WTC11 (cell line): Measurements from ENCODE around the gene GIMAP8. TPM values are rescaled to one million over a fixed set of nuclear protein-coding genes. Genes with fewer than 3 reads are reported as not detected.

Source experiments
- ATAC-seq: fragments of 200-7000 bp; cut with Tn5 transposase; 2 replicates; pipeline ENCODE4 v1.10.0; 2021; ENCODE audit warnings: mild to moderate bottlenecking, moderate library complexity
- CTCF ChIA-PET: fragments of 300-600 bp; sonication (Branson Sonifier 250); formaldehyde crosslinking; loops from one replicate; lab custom pipeline; 2021; ENCODE audit warnings: antibody characterized with exemption; lab: Charles Lee
- POLR2A ChIA-PET: fragments of 350-600 bp; sonication (Branson Sonifier 250); formaldehyde crosslinking; loops from one replicate; lab custom pipeline; 2021; ENCODE audit warnings: antibody characterized with exemption; lab: Charles Lee
- DNase-seq: peaks from one replicate; pipeline ENCODE4 v3.0.0; 2021; ENCODE audit warnings: low spot score
- H3K27ac Mint-ChIP-seq: 2 replicates; pipeline ENCODE4 v1.8.0; 2021; ENCODE audit warnings: mixed read lengths
- H3K27me3 Mint-ChIP-seq: 2 replicates; pipeline ENCODE4 v1.8.0; 2021; ENCODE audit warnings: low read depth, mild to moderate bottlenecking, moderate library complexity, mixed read lengths
- H3K36me3 Mint-ChIP-seq: 2 replicates; pipeline ENCODE4 v1.8.0; 2021; ENCODE audit warnings: mixed read lengths
- H3K4me1 Mint-ChIP-seq: 2 replicates; pipeline ENCODE4 v1.8.0; 2022; ENCODE audit warnings: mixed read lengths
- H3K4me3 Mint-ChIP-seq: 2 replicates; pipeline ENCODE4 v1.8.0; 2021; ENCODE audit warnings: mild to moderate bottlenecking, moderate library complexity, mixed read lengths
- H3K9me3 Mint-ChIP-seq: 2 replicates; pipeline ENCODE4 v1.8.0; 2021; ENCODE audit warnings: mixed read lengths
- ELF4 ChIP-seq: sonication (generic); formaldehyde crosslinking; IDR thresholded peaks from 2 replicates; pipeline ENCODE4 v1.8.1; 2022; ENCODE audit warnings: low read depth, mild to moderate bottlenecking, moderate library complexity, missing genetic modification reagents
- FOXJ3 ChIP-seq: sonication (generic); formaldehyde crosslinking; IDR thresholded peaks from 2 replicates; pipeline ENCODE4 v1.9.0; 2021; ENCODE audit warnings: missing genetic modification reagents, mild to moderate bottlenecking, borderline replicate concordance
- FOXK1 ChIP-seq: sonication (generic); formaldehyde crosslinking; IDR thresholded peaks from 2 replicates; pipeline ENCODE4 v1.8.0; 2022; ENCODE audit warnings: mild to moderate bottlenecking, moderate library complexity, missing genetic modification reagents
- GTF2I ChIP-seq: fragments of 250-450 bp; sonication (Bioruptor Pico); conservative IDR thresholded peaks from 2 replicates; pipeline ENCODE4 v1.4.0; 2021; ENCODE audit warnings: mild to moderate bottlenecking
- HMGA2 ChIP-seq: fragments of 250-450 bp; sonication (Bioruptor Pico); IDR thresholded peaks from 2 replicates; pipeline ENCODE4 v1.4.0; 2021; ENCODE audit warnings: mild to moderate bottlenecking, moderate library complexity
- IRF2 ChIP-seq: sonication (generic); formaldehyde crosslinking; IDR thresholded peaks from 2 replicates; pipeline ENCODE4 v1.8.0; 2022; ENCODE audit warnings: low read depth, missing genetic modification reagents, borderline replicate concordance
- KAT7 ChIP-seq: sonication (generic); formaldehyde crosslinking; IDR thresholded peaks from 2 replicates; pipeline ENCODE4 v1.8.1; 2023; ENCODE audit warnings: missing genetic modification reagents, mild to moderate bottlenecking, borderline replicate concordance
- NFATC4 ChIP-seq: fragments of 250-450 bp; sonication (Bioruptor Pico); IDR thresholded peaks from 2 replicates; pipeline ENCODE4 v1.9.0; 2021; ENCODE audit warnings: mild to moderate bottlenecking
- TP53 ChIP-seq: sonication (generic); formaldehyde crosslinking; IDR thresholded peaks from 2 replicates; pipeline ENCODE4 v1.8.1; 2023; ENCODE audit warnings: mild to moderate bottlenecking, missing genetic modification reagents
- ZBTB21 ChIP-seq: sonication (generic); formaldehyde crosslinking; IDR thresholded peaks from 2 replicates; pipeline ENCODE4 v1.8.1; 2023; ENCODE audit warnings: mild to moderate bottlenecking, missing genetic modification reagents, borderline replicate concordance
- ZNF263 ChIP-seq: sonication (generic); formaldehyde crosslinking; IDR thresholded peaks from 2 replicates; pipeline ENCODE4 v1.8.1; 2022; ENCODE audit warnings: low read depth, mild to moderate bottlenecking, moderate library complexity, missing genetic modification reagents
- ZNF317 ChIP-seq: sonication (generic); formaldehyde crosslinking; IDR thresholded peaks from 2 replicates; pipeline ENCODE4 v1.8.1; 2023; ENCODE audit warnings: low read depth, mild to moderate bottlenecking, moderate library complexity, missing genetic modification reagents, borderline replicate concordance
- total RNA-seq: library from RNA; stranded (reverse); gene quantifications from 3 replicates; pipeline ENCODE4 v1.2.3, GENCODE V29; 2021
- TF ChIP-seq, protein P1 (sequence below): sonication (generic); formaldehyde crosslinking; IDR thresholded peaks from 2 replicates; pipeline ENCODE4 v1.8.0; 2022; ENCODE audit warnings: mild to moderate bottlenecking, missing genetic modification reagents
- TF ChIP-seq, protein P2 (sequence below): fragments of 250-450 bp; sonication (Bioruptor Pico); IDR thresholded peaks from 2 replicates; pipeline ENCODE4 v1.9.0; 2021; ENCODE audit warnings: mild to moderate bottlenecking
- TF ChIP-seq, protein P3 (sequence below): sonication (generic); formaldehyde crosslinking; IDR thresholded peaks from 2 replicates; pipeline ENCODE4 v1.8.0; 2023; ENCODE audit warnings: mild to moderate bottlenecking, missing genetic modification reagents
- TF ChIP-seq, protein P4 (sequence below): fragments of 250-450 bp; sonication (Bioruptor Pico); conservative IDR thresholded peaks from 2 replicates; pipeline ENCODE4 v1.9.0; 2021; ENCODE audit warnings: mild to moderate bottlenecking
- TF ChIP-seq, protein P5 (sequence below): sonication (generic); formaldehyde crosslinking; IDR thresholded peaks from 2 replicates; pipeline ENCODE4 v1.8.1; 2022; ENCODE audit warnings: low read depth, missing genetic modification reagents, borderline replicate concordance
- TF ChIP-seq, protein P6 (sequence below): sonication (generic); formaldehyde crosslinking; IDR thresholded peaks from 2 replicates; pipeline ENCODE4 v1.8.1; 2022; ENCODE audit warnings: low read depth, mild to moderate bottlenecking, moderate library complexity, missing genetic modification reagents, borderline replicate concordance

Gene GIMAP8
- total RNA-seq, 1 experiment from 2014 or later = 0.09 TPM

DNA sequence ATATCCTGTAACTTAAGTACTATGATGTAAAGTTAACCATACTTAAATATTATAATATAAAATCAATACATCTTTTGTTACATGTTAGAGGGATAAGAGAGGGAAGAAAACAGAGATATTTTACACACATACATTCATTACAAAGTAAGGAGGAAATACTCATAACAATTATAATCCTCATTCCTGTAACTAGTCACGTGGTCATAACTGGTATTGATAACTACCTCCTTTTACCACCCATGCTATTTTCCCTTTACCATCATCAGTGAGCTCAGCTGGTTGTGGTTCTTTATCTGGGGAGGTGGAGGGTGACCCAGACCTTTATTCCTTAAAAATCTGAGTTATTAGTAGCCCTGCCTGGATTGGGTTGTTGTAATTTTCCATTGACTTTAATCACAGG, 8.3 kb downstream of the GIMAP8 start (continued):
- TF ChIP-seq, protein P1, sequence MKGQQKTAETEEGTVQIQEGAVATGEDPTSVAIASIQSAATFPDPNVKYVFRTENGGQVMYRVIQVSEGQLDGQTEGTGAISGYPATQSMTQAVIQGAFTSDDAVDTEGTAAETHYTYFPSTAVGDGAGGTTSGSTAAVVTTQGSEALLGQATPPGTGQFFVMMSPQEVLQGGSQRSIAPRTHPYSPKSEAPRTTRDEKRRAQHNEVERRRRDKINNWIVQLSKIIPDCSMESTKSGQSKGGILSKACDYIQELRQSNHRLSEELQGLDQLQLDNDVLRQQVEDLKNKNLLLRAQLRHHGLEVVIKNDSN = no peak
- TF ChIP-seq ZNF263 (CRISPR knock-in tag) (no peak), ZBTB21 (CRISPR knock-in tag) (no peak), FOXJ3 (CRISPR knock-in tag) (no peak), IRF2 (CRISPR knock-in tag) (no peak)
- TF ChIP-seq, protein P2, sequence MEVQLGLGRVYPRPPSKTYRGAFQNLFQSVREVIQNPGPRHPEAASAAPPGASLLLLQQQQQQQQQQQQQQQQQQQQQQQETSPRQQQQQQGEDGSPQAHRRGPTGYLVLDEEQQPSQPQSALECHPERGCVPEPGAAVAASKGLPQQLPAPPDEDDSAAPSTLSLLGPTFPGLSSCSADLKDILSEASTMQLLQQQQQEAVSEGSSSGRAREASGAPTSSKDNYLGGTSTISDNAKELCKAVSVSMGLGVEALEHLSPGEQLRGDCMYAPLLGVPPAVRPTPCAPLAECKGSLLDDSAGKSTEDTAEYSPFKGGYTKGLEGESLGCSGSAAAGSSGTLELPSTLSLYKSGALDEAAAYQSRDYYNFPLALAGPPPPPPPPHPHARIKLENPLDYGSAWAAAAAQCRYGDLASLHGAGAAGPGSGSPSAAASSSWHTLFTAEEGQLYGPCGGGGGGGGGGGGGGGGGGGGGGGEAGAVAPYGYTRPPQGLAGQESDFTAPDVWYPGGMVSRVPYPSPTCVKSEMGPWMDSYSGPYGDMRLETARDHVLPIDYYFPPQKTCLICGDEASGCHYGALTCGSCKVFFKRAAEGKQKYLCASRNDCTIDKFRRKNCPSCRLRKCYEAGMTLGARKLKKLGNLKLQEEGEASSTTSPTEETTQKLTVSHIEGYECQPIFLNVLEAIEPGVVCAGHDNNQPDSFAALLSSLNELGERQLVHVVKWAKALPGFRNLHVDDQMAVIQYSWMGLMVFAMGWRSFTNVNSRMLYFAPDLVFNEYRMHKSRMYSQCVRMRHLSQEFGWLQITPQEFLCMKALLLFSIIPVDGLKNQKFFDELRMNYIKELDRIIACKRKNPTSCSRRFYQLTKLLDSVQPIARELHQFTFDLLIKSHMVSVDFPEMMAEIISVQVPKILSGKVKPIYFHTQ (CRISPR knock-in tag) = no peak

DNA sequence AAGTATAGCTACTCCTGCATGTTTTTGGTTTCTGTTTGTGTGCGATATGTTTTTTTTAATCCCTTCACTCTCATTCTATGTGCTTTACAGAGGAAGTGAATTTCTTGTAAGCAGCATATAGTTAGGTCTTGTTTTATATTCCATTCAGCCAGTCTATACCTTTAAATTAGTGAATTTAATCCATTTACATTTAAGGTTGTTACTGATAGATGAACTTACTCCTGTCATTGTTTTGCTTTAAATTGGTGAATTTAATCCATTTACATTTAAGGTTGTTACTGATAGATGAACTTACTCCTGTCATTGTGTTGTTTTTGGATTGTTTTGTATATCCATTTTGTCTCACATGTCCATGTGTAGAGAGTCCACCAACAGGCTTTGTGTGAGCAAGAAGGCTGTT, 11.1 kb downstream of the GIMAP8 start:
- ATAC-seq (no peak), DNase-seq (no peak)
- H3K36me3 Mint-ChIP-seq = peaks cover 25% of the 10 kb centered on the region
- POLR2A ChIA-PET = no interaction called here
- no peak overlapping the region for H3K27ac Mint-ChIP-seq
- TF ChIP-seq, protein P3, sequence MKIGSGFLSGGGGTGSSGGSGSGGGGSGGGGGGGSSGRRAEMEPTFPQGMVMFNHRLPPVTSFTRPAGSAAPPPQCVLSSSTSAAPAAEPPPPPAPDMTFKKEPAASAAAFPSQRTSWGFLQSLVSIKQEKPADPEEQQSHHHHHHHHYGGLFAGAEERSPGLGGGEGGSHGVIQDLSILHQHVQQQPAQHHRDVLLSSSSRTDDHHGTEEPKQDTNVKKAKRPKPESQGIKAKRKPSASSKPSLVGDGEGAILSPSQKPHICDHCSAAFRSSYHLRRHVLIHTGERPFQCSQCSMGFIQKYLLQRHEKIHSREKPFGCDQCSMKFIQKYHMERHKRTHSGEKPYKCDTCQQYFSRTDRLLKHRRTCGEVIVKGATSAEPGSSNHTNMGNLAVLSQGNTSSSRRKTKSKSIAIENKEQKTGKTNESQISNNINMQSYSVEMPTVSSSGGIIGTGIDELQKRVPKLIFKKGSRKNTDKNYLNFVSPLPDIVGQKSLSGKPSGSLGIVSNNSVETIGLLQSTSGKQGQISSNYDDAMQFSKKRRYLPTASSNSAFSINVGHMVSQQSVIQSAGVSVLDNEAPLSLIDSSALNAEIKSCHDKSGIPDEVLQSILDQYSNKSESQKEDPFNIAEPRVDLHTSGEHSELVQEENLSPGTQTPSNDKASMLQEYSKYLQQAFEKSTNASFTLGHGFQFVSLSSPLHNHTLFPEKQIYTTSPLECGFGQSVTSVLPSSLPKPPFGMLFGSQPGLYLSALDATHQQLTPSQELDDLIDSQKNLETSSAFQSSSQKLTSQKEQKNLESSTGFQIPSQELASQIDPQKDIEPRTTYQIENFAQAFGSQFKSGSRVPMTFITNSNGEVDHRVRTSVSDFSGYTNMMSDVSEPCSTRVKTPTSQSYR (CRISPR knock-in tag) = no peak
- TF ChIP-seq NFATC4 (CRISPR knock-in tag) = no peak
- no peak for TF ChIP-seq FOXJ3 (CRISPR knock-in tag)
- no peak for TF ChIP-seq ELF4 (CRISPR knock-in tag)
- TF ChIP-seq, protein P4, sequence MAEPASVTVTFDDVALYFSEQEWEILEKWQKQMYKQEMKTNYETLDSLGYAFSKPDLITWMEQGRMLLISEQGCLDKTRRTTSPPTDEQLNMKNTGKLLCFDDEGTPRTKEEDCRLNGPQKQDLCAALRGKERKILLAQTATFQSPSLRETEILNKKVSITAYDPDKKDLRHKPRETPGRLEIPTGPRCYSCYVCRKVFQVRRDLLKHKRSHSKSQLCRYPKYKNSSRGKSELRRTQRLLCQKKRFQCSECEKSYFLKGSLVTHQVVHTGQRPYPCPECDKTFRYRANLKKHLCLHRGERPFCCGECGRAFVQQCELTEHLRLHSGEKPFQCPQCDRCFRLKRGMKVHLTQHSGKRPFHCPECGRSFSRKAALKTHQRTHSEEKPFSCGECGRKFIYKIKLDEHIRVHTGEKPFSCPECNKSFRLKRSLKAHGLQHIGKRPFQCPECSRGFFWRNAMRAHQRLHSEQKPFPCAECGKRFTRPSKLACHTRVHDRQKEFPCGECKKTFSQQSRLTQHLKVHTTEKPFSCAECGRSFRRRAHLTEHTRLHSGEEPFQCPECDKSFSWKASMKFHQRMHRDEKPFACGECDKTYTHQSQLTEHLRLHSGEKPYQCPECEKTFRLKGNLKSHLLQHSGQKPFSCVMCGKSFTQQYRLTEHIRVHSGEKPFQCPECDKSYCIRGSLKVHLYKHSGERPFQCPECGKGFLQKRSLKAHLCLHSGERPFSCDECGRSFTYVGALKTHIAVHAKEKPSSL (CRISPR knock-in tag) = no peak
- no peak for TF ChIP-seq GTF2I (CRISPR knock-in tag)
- TF ChIP-seq KAT7 (CRISPR knock-in tag) = no peak
- TF ChIP-seq, protein P5, sequence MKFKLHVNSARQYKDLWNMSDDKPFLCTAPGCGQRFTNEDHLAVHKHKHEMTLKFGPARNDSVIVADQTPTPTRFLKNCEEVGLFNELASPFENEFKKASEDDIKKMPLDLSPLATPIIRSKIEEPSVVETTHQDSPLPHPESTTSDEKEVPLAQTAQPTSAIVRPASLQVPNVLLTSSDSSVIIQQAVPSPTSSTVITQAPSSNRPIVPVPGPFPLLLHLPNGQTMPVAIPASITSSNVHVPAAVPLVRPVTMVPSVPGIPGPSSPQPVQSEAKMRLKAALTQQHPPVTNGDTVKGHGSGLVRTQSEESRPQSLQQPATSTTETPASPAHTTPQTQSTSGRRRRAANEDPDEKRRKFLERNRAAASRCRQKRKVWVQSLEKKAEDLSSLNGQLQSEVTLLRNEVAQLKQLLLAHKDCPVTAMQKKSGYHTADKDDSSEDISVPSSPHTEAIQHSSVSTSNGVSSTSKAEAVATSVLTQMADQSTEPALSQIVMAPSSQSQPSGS (CRISPR knock-in tag) = no peak
- TF ChIP-seq, protein P6, sequence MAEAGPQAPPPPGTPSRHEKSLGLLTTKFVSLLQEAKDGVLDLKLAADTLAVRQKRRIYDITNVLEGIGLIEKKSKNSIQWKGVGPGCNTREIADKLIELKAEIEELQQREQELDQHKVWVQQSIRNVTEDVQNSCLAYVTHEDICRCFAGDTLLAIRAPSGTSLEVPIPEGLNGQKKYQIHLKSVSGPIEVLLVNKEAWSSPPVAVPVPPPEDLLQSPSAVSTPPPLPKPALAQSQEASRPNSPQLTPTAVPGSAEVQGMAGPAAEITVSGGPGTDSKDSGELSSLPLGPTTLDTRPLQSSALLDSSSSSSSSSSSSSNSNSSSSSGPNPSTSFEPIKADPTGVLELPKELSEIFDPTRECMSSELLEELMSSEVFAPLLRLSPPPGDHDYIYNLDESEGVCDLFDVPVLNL (CRISPR knock-in tag) = no peak
- no peak for TF ChIP-seq ZNF317 (CRISPR knock-in tag)
- no peak for TF ChIP-seq HMGA2 (CRISPR knock-in tag)
- TF ChIP-seq TP53 (CRISPR knock-in tag) = no peak
- TF ChIP-seq FOXK1 (CRISPR knock-in tag) = no peak
- TF ChIP-seq, all 79 proteins: peak for 0
- Mint-ChIP-seq H3K4me3 (no peak overlapping the region), H3K4me1 (no peaks in the 10 kb centered on the region), H3K9me3 (peaks cover 64% of the 10 kb centered on the region), H3K27me3 (peaks cover 31% of the 10 kb centered on the region)
- CTCF ChIA-PET = no interaction called here
